ENCODE results near the gene DAGLB. TPM values are rescaled to one million over a fixed set of nuclear protein-coding genes. Genes with fewer than 3 reads are reported as not detected.

The DAGLB gene
- total and polyA plus RNA-seq, 2 of the 8 experiments (the other 6 are each of a cell fraction or from before 2014, with no cell fraction given): 27.0 to 39.6 TPM

DNA sequence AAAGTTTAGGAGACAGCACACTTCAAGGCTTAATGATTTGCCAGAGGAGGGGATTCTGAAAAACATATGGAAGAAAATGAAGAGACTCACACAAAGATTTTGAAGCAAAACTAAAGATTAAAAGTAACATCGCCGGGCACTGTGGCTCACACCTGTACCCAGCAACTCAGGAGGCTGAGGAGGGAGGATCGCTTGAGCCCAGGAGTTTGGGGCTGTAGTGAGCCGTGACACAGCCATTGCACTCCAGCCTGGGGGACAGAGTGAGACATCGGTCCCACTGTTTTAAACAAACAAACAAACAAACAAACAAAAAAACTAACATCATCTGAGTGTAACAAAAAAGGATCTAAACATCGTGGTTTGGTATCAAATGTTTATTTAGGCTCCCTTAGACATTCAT lies 33.7 kb upstream of the DAGLB start:
- no peak overlapping the region for H3K23ac ChIP-seq (ENCODE audit: insufficient read length)
- no peak overlapping the region for H4K91ac ChIP-seq (replicated peaks; ENCODE audit: insufficient read length, low read length)
- no peak for DNase-seq (ENCODE audit: low read depth in 1 of 2, low spot score in 2 of 2)
- no peak overlapping the region for H3K9ac ChIP-seq (replicated peaks in 1 of 4; ENCODE audit: extremely low read depth in 1 of 4, low read depth in 3 of 4, low read length in 3 of 4)
- H3K4me2 ChIP-seq (ENCODE audit: insufficient read depth in 1 of 2, low read depth in 2 of 2, low read length in 2 of 2): no peak overlapping the region
- H3K27me3 ChIP-seq (replicated peaks in 1 of 4; ENCODE audit: control insufficient read depth in 3 of 4, extremely low read depth in 1 of 4, insufficient read depth in 3 of 4, low read length in 3 of 4): no peaks in the 10 kb centered on the region
- H3K56ac ChIP-seq (replicated peaks; ENCODE audit: insufficient read length, low read depth, low read length): no peak overlapping the region
- H2BK12ac ChIP-seq (ENCODE audit: low read depth, low read length): no peak overlapping the region
- no peak overlapping the region for H3K27ac ChIP-seq (ENCODE audit: low read depth, low read length)
- no peak overlapping the region for H2BK20ac ChIP-seq (ENCODE audit: low read length)
- H4K8ac ChIP-seq (ENCODE audit: extremely low read depth, insufficient read depth, low read length): no peak overlapping the region
- no peak overlapping the region for H3K18ac ChIP-seq (ENCODE audit: extremely low read depth, low read length)
- peaks cover 0 to 9% (median 0%) of the 10 kb centered on the region in 4 experiments; a peak in 1 of 8 replicates for H3K36me3 ChIP-seq (ENCODE audit: control insufficient read depth in 2 of 4, insufficient read depth in 4 of 4, low read length in 3 of 4)
- no peak overlapping the region for H3K4me3 ChIP-seq (ENCODE audit: extremely low read depth in 1 of 4, insufficient read depth in 2 of 4, low read depth in 3 of 4, low read length in 4 of 4)
- H2BK5ac ChIP-seq (ENCODE audit: low read depth, low read length): no peak overlapping the region
- no peak overlapping the region for H2BK15ac ChIP-seq (ENCODE audit: low read length)
- no peak overlapping the region for H2AFZ ChIP-seq (ENCODE audit: low read length)
- CTCF ChIA-PET (ENCODE audit: partially characterized antibody): no interaction called here
- no peak overlapping the region for H2AK5ac ChIP-seq (ENCODE audit: low read depth, low read length)
- peaks cover 5% of the 10 kb centered on the region for H3K79me1 ChIP-seq (ENCODE audit: low read depth, low read length)
- peaks cover 0 to 65% of the 10 kb centered on the region in 2 experiments; a peak in 3 of 4 replicates for H3K79me2 ChIP-seq (ENCODE audit: control insufficient read depth in 1 of 2, insufficient read depth in 2 of 2, low read length in 2 of 2)
- WGBS, 2 experiments (ENCODE audit: extremely low coverage in 1 of 2, insufficient coverage in 1 of 2, insufficient read length in 1 of 2, insufficient replicate concordance in 2 of 2, low coverage in 1 of 2, low lambda C conversion rate in 2 of 2, missing lambda C conversion rate in 1 of 2): 93% methylated on average over 6 of the region's 6 CpGs; no CpG with 5 or more reads in 1 of the 2 experiments
- H3K9me3 ChIP-seq (ENCODE audit: insufficient read depth in 2 of 2, low read depth in 1 of 2, low read length in 1 of 2): no peaks in the 10 kb centered on the region
- FAIRE-seq: no peak
- H2BK120ac ChIP-seq (replicated peaks; ENCODE audit: low read depth, low read length): no peak overlapping the region
- H3K4ac ChIP-seq (replicated peaks; ENCODE audit: insufficient read length, low read depth, low read length): no peak overlapping the region
- POLR2A ChIA-PET (ENCODE audit: partially characterized antibody): interaction anchor here (1.4 kb wide), 1 partner anchor 16 kb away, joined by 3 read pairs; no protein-coding TSS in a partner anchor
- H3K23me2 ChIP-seq (ENCODE audit: low read depth, low read length): 0 out of 2 replicates have a peak, but pooled peaks cover 3% of the 10 kb centered on the region
- no peak overlapping the region for H3K14ac ChIP-seq (ENCODE audit: insufficient read length)
- H4K5ac ChIP-seq (ENCODE audit: insufficient read length, low read depth, low read length): no peak overlapping the region
- peaks cover 0 to 3% (median 0%) of the 10 kb centered on the region in 4 experiments; a peak in 1 of 7 replicates for H3K4me1 ChIP-seq (replicated peaks in 1 of 4; ENCODE audit: control insufficient read depth in 3 of 4, insufficient read depth in 4 of 4, low read length in 3 of 4)
- peaks cover 8 to 13% of the 10 kb centered on the region in 2 experiments for H4K20me1 ChIP-seq (replicated peaks in 1 of 2; ENCODE audit: control insufficient read depth in 1 of 2, insufficient read depth in 2 of 2, low read length in 2 of 2)
- TF ChIP-seq EGR1 (IDR thresholded peaks at IDR 0.05; ENCODE audit: borderline replicate concordance, low read depth, low read length) (no peak), KDM1A (IDR thresholded peaks at IDR 0.05; ENCODE audit: borderline replicate concordance, low read length) (no peak), ZNF274 (IDR thresholded peaks at IDR 0.05; ENCODE audit: borderline replicate concordance, extremely low read depth, low read length) (no peak), KDM5A (IDR thresholded peaks at IDR 0.05; ENCODE audit: low read length) (no peak), PHF8 (conservative IDR thresholded peaks at IDR 0.05; ENCODE audit: low read depth, low read length) (no peak), CBX8 (IDR thresholded peaks at IDR 0.05; ENCODE audit: borderline replicate concordance, low read depth, low read length) (no peak), SRF (IDR thresholded peaks at IDR 0.05; ENCODE audit: low read depth, low read length) (no peak), SP4 (IDR thresholded peaks at IDR 0.05; ENCODE audit: low read length) (no peak)
